K562 (cell line): Measurements from ENCODE around the gene NKD1. TPM values are rescaled to one million over a fixed set of nuclear protein-coding genes. Genes with fewer than 3 reads are reported as not detected.

ENCODE experiments used
- ATAC-seq: fragments of 200-7000 bp; cut with Tn5 transposase; 3 replicates; pipeline ENCODE4 v1.9.1; 2020; ENCODE audit warnings: moderate library complexity
- BruUV-seq: library from RNA; stranded (reverse); fragments of 400-500 nt; replicated peaks from 2 replicates; lab custom pipeline; 2021; lab: Mats Ljungman, UMichigan
- CTCF ChIA-PET: fragments of 300-600 bp; formaldehyde crosslinking; extraction: SDS; loops from one replicate; lab custom pipeline; 2021; ENCODE audit warnings: low intra/inter-chr PET ratio; lab: Yijun Ruan, JAX
- POLR2A ChIA-PET: fragments of 300-600, 350-650 bp; sonication (Branson Sonifier 250); formaldehyde crosslinking; extraction: SDS; loops from one replicate; lab custom pipeline; 2021; ENCODE audit warnings: antibody characterized with exemption, inconsistent platforms; lab: Yijun Ruan, JAX
- DNase-seq, 4 experiments: peaks; one replicate each; pipeline versions ENCODE4 v3.0.0 to v3.0.0-alpha.2; 2011 to 2018; ENCODE audit warnings: low spot score in 3 of 4, mixed read lengths in 3 of 4; ENCODE audit errors: extremely low read depth in 1 of 4
- FAIRE-seq: peaks from 2 replicates; lab custom pipeline; 2011; peaks lifted over from hg19 to GRCh38; lab: Jason Lieb, UNC
- H2AFZ ChIP-seq: 2 replicates; pipeline ENCODE4 v1.6.0; 2011; ENCODE audit warnings: low read depth, low read length, control low read depth, inconsistent platforms
- H3K27ac ChIP-seq: fragments of 200-600 bp; 3 replicates; pipeline ENCODE4 v1.8.0; 2011; ENCODE audit warnings: low read depth, mild to moderate bottlenecking, control low read depth, inconsistent platforms, low read length, moderate library complexity, mixed read lengths; ENCODE audit errors: extremely low read depth
- H3K27me3 ChIP-seq, 2 experiments: fragments of 300-600 bp in 1 of 2; 2 replicates in 1 of 2; 3 replicates in 1 of 2; pipeline versions ENCODE4 v1.6.0 to v1.8.0; 2011; ENCODE audit warnings: inconsistent platforms in 2 of 2, low read length in 2 of 2, mild to moderate bottlenecking in 1 of 2, mixed read lengths in 1 of 2, moderate library complexity in 1 of 2; ENCODE audit not compliant: control insufficient read depth in 2 of 2, insufficient read depth in 2 of 2
- H3K36me3 ChIP-seq: fragments of 300-600 bp; 3 replicates; pipeline ENCODE4 v1.8.0; 2011; ENCODE audit warnings: mild to moderate bottlenecking, low read length, inconsistent platforms; ENCODE audit not compliant: control insufficient read depth, insufficient read depth
- H3K4me1 ChIP-seq, 2 experiments: fragments of 200-600 bp in 1 of 2; replicated peaks in 1 of 2; 2 replicates in 1 of 2; 3 replicates in 1 of 2; pipeline versions ENCODE4 v1.5.1 to v1.8.0; 2011; ENCODE audit warnings: inconsistent platforms in 2 of 2, low read length in 2 of 2, mild to moderate bottlenecking in 1 of 2, mixed read lengths in 1 of 2, moderate library complexity in 1 of 2; ENCODE audit not compliant: control insufficient read depth in 2 of 2, insufficient read depth in 2 of 2
- H3K4me2 ChIP-seq: 2 replicates; pipeline ENCODE4 v1.6.1; 2011; ENCODE audit warnings: low read length, control low read depth, inconsistent platforms, mixed read lengths; ENCODE audit not compliant: insufficient read depth
- H3K4me3 ChIP-seq: fragments of 200-600 bp; sonication (generic), shearing (Covaris generic); 2 replicates; pipeline ENCODE4 v1.5.1; 2016; ENCODE audit warnings: control low read depth, inconsistent platforms
- H3K79me2 ChIP-seq: fragments of 200-600 bp; 3 replicates; pipeline ENCODE4 v1.8.0; 2011; ENCODE audit warnings: low read length, inconsistent platforms; ENCODE audit not compliant: control insufficient read depth, insufficient read depth
- H3K9ac ChIP-seq, 2 experiments: 2 replicates each; pipeline versions ENCODE4 v1.6.0 to v1.6.1; 2011; ENCODE audit warnings: low read depth in 2 of 2, low read length in 2 of 2, control low read depth in 1 of 2, inconsistent platforms in 1 of 2, mild to moderate bottlenecking in 1 of 2, mixed read lengths in 1 of 2; ENCODE audit not compliant: insufficient read depth in 1 of 2
- H3K9me1 ChIP-seq: one replicate; pipeline ENCODE4 v1.6.0; 2011; ENCODE audit warnings: inconsistent platforms, mild to moderate bottlenecking, low read length, moderate library complexity; ENCODE audit not compliant: control insufficient read depth, insufficient read depth
- H3K9me3 ChIP-seq: replicated peaks from 2 replicates; pipeline ENCODE4 v1.5.1; 2011; ENCODE audit warnings: low read depth, low read length, inconsistent platforms; ENCODE audit not compliant: control insufficient read depth, insufficient read depth
- H4K20me1 ChIP-seq: replicated peaks from 2 replicates; pipeline ENCODE4 v1.6.1; 2011; ENCODE audit warnings: low read length, inconsistent platforms, mixed read lengths; ENCODE audit not compliant: control insufficient read depth, insufficient read depth
- CREB5 ChIP-seq: fragments of 250-450 bp; sonication (Bioruptor Pico); IDR thresholded peaks from 2 replicates; pipeline ENCODE4 v1.5.0; 2020; ENCODE audit warnings: mild to moderate bottlenecking
- HINFP ChIP-seq: fragments of 450-650 bp; conservative IDR thresholded peaks from 2 replicates; pipeline ENCODE4 v1.6.1; 2016; ENCODE audit warnings: missing genetic modification characterization, low read depth, mild to moderate bottlenecking, control low read depth, missing compliant biosample characterization
- SNIP1 ChIP-seq: fragments of 450-650 bp; IDR thresholded peaks from 2 replicates; pipeline ENCODE4 v1.7.1; 2017; ENCODE audit warnings: low read depth, mild to moderate bottlenecking
- WGBS: fragments of 100-300 bp; shearing (Covaris generic); methylation state at CpG from one replicate; pipeline ENCODE4 v1.1.6; 2016; ENCODE audit warnings: low coverage, mixed read lengths; ENCODE audit not compliant: insufficient coverage; ENCODE audit errors: missing lambda C conversion rate; 5-methylcytosine and 5-hydroxymethylcytosine counted together
- in situ Hi-C: fragments of 300-500 bp; cut with MboI; formaldehyde crosslinking; loops from 4 replicates; pipeline ENCODE4 v1.15.0; 2018; ENCODE audit warnings: inconsistent platforms, mixed read lengths
- intact Hi-C: fragments of 100-400 bp; cut with micrococcal nuclease; formaldehyde crosslinking; loops from 2 replicates; pipeline ENCODE4 v1.14.2; 2022
- polyA plus RNA-seq, 8 experiments: library from polyadenylated mRNA; depleted of rRNA in 4 of 8; stranded (reverse) in 5 of 8; unstranded in 3 of 8; fragments of >200 nt; fragmentation: Nextera tagmentation in 2 of 8; fragmentation: Illumina TruSeq in 1 of 8; extraction: Ambion mirVana in 2 of 8; extraction: Trizol in 1 of 8; gene quantifications; 2 replicates each; pipeline versions ENCODE4 v1.2.1 to v1.2.3, GENCODE V29; 2011 to 2014; ENCODE audit warnings: inconsistent platforms in 1 of 8, missing spikeins in 1 of 8
- total RNA-seq, 7 experiments: library from RNA; depleted of rRNA in 6 of 7; stranded (reverse); fragments of >200 nt in 6 of 7; fragmentation: Illumina TruSeq in 2 of 7; extraction: Trizol in 2 of 7; gene quantifications; 2 replicates each; pipeline versions ENCODE4 v1.2.1 to v1.2.3, GENCODE V29; 2011 to 2021; ENCODE audit warnings: low replicate concordance in 1 of 7

NKD1 gene
- total and polyA plus RNA-seq, 9 of the 15 experiments (the other 6 are each of a cell fraction or from before 2014, with no cell fraction given), result under 0.01 to 0.24 (median 0.04) TPM; not detected in 2

GRCh38 chr16:50613281-50613963, 65.2 kb downstream of the NKD1 start:
- no peaks in the 10 kb centered on the region for H3K9me1 ChIP-seq
- no peak for FAIRE-seq
- no peaks in the 10 kb centered on the region for H3K36me3 ChIP-seq
- POLR2A ChIA-PET, result interaction anchor here (0.5 to 1.3 kb wide), 5 partner anchors 8 to 461 kb away, joined by 3 read pairs; no protein-coding TSS in a partner anchor
- peaks cover 28 to 51% of the 10 kb centered on the region in 2 experiments; a peak in 4 of 5 replicates for H3K27me3 ChIP-seq
- H3K4me3 ChIP-seq, result no peak overlapping the region
- no peak overlapping the region for H3K27ac ChIP-seq
- H3K9me3 ChIP-seq, result no peaks in the 10 kb centered on the region
- TF ChIP-seq SNIP1, result no peak
- TF ChIP-seq HINFP (tag), result no peak
- TF ChIP-seq CREB5 (CRISPR knock-in tag), result no peak
- TF ChIP-seq, all 486 proteins: peak for 0
- ATAC-seq (no peak), DNase-seq (no peak)
- peaks cover 17% of the 10 kb centered on the region; the same call in 1 of the 2 replicates for H4K20me1 ChIP-seq
- WGBS, result 2% methylated on average over 17 of the region's 20 CpGs
- no peak overlapping the region for H3K9ac ChIP-seq
- no peak overlapping the region for H3K4me2 ChIP-seq
- BruUV-seq, result no TSS peak
- no peaks in the 10 kb centered on the region for H3K79me2 ChIP-seq
- in situ Hi-C loops (no loop called here), intact Hi-C loops (no loop called here)
- no peak overlapping the region for H2AFZ ChIP-seq
- CTCF ChIA-PET, result no interaction called here
- H3K4me1 ChIP-seq, result peaks cover 0 to 9% of the 10 kb centered on the region in 2 experiments; a peak in 1 of 5 replicates
